Measurements from ENCODE around the gene MLXIPL.
"Not testable (repeated sequence)": the region's sequence is repeated elsewhere in the genome, so short reads cannot be mapped to it uniquely, and the experiment has no call there.

Gene MLXIPL

DNA sequence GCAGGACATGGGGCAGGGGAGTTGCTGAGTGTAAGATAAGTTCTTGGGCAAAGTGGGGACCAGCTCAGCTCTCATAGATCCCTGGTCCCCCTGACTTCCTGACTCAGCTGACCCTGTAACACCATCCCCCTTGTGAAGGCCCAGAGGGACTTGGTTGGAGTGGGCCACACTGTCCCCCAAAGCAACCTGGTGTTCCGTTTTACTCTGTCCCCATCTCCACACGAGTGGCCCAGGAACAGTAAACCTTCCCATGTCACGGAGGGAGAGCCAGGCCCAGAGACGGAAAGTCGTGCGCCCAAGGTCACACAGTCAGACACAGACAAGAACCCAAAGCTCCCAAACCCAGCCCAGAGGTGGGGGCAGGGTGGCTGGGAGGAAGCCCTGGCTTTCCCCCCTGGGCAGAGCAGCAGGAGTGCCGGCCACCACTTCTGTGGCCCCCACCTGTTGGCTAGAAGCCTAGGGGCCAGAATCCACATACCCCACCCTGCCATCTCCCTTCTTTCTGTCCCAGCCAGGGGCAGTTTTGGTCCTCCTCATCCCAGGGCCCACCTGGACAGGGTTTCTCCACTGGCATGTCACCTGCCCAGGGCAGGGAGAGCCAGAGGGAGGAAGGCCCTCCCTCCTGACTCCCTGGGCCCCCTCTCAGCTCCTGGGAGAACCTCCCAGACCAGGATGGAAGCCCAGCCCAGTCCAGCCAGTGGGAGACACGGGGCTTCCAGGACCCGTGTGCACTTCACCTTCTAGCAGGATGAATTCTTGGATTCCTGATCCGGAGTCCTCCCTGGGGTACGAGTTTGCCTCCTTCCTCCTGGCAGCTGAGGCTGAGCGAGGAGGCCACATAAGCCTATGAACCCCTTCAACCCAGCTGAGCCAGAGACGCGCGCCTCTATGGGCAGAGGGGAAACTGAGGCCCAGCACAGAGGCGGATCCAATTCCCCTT, 22.7 kb upstream of the MLXIPL start:
- DNase-seq (ENCODE audit: low read depth in 2 of 2) = no peak

DNA sequence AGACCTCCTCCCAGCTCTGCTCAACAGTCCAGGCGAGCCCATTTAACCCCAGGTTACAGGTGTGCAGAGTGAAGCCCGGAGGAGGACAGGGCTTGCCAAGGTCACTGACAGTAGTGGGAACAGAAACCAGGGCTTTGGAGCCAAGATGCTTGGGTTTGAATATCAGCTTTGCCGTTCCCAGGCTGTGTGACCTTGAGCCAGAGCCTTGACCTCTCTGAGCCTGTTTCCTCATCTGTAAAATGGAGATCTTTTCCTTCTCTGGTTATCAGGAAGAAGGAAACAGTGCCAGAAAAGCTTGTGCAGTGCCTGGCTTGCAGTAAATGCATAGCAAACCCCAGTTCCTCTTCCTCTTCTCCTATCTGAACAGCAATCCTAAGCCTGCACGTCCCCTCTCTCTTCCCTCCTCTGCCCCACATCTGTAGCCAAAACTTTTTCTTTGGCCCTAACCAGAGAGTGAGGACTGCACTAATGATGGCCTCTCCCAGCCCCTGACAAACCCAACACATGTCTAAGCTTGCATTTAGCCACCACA, 21.4 kb upstream of the MLXIPL start:
- DNase-seq (ENCODE audit: low read depth in 2 of 2) = no peak

DNA sequence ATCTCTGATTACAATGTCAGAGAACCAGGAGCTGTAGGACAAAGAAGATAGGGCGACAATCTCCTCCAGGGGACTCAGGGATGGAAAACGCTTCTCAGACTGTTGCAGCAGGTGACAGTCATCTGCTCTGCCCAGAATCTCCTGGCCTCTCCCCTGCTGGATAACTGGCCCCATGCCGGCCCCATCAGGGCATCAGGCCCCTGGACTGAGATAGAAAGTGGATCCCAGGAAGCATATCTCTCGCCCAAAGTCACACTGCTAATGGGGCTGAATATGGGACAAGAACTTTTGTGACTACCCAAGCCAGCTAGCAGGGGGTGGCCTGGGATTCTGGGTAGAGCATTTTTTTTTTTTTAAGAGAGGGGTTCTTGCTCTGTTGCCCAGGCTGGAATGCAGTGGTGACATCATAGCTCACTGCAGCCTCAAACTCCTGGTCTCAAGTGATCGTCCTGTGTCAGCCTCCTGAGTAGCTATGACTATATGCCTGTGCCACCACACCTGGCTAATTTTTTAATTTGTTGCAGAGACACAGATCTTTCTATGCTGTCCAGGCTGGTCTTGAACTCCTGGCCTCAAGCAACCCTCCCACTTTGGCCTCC, 20.5 kb upstream of the MLXIPL start:
- no peak for DNase-seq (ENCODE audit: low read depth in 2 of 2)

DNA sequence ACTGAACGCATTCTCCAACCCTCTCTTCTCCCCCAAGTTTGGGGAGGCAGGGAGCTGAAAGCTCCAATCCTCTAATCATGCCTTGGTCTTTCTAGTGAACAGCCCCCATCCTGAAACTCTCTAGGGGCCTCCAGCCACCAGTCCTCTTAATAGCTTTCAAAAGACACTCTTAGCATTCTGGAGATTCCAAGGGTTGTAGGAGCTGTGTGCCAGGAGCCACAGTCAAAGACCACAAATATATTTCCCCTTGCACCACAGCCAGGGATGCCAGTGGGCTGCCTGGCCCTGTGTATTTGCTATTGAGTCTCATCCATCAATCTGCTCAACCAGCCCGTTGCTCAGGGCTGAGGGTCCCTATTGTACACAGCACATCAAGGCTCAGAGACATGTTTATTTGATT, 18.5 kb upstream of the MLXIPL start:
- no peak for DNase-seq (ENCODE audit: low read depth in 2 of 2)

DNA sequence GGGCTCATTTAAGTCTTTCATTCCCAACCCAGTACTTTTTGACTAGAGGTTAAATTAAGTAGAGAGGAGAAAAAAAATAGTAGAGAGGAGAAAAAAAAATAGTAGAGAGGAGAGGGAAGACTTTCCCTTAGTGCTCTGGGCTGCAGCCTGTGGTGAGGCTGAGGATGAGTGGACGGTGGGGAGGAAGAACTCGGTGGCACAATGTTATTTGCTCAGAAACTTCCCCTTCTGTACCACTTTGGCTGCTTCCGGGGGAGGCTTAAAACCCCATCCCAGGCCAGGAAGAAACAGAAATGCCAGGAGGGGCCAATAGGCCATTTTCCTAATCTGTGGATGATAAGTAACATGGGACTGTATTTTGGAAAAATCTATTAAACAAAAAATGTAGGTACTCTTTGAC, 14.6 kb upstream of the MLXIPL start:
- no peak for DNase-seq (ENCODE audit: low read depth in 2 of 2)

DNA sequence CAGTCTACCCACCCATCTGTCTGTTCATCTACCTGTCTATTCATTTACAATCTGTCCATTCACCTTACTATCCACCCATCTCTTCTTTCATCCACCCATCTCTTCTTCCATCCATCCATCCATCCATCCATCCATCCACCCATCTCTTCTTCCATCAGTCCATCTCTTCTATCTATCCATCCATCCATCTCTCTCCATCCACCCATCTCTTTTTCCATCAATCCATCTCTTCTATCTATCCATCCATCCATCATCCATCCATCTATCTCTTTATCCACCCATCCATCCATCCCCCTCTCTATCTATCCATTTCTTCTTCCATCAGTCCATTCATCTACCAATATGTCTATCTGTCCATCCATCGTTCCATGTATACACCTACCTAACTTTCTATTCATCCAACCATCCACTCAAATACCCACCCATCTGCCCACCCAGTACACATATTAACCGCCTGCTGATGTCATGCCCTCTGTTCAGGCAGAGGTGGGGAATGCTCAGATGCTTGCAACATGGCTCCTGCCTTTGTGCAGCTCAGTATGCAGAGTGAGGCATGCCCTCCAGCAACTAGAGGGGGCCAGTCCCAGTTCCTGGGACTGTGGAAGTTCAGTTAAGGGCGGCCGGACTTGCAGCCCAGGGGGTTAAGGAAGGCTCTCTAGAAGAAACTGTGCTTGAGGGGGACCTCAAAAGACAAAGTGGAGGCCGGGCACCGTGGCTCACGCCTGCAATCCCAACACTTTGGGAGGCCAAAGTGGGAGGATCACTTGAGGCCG, 11.3 kb upstream of the MLXIPL start:
- no peak for DNase-seq (ENCODE audit: low read depth in 2 of 2)

DNA sequence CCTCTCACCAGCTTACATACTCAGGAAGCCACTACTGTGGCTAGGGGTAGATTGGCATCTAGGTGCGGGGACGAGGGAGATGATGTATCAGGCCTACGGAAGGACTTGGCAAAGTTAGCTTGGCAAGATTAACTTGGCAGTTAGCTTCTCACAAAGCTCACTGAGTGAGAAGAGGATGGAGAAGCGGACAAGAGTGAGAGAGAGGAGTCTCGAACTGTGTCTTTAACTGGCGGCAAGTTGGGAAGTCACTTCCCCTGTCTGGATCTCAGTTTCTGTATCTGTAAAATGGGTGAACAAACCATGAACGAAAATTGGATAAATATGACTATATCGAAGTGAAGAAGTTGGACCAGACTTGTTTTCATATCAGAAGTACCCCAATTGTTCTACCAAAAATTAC, 9.5 kb upstream of the MLXIPL start:
- no peak for DNase-seq (ENCODE audit: low read depth in 2 of 2)

DNA sequence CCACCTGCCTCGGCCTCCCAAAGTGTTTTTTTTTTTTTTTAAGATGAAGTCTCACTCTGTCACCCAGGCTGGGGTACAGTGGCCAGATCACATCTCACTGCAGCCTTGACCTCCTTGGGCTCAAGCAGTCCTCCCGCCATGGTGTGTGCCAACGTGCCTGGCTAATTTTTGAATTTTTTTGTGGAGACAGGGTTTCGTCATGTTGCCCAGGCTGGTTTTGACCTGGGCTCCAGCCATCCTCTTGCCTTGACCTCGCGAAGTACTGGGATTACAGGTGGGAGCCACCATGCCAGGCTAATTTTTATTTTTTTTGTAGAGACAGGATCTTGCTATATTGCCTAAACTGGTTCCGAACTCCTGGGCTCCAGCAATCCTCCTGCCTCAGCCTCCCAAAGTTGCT, 9.0 kb upstream of the MLXIPL start:
- no peak for DNase-seq (ENCODE audit: low read depth in 2 of 2)

DNA sequence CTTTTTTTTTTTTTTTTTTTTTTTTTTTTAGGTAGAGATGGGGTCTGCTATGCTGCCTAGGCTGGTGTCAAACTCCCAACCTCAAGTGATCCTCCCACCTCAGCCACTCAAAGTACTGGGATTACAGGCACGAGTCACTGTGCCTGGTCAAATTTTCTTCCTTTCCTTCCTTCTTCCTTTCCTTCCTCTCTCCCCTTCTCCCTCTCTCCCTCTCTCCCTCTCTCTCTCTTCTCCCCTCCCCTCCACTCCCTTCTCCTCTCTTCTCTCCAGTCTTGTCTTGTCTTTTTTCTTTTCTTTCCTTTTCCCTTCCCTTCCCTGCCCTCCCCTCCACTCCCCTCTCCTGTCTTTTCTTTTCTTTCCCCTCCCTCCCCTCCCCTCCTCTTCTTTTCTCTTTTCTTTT, 7.2 kb upstream of the MLXIPL start:
- DNase-seq (ENCODE audit: low read depth in 2 of 2) = no peak

DNA sequence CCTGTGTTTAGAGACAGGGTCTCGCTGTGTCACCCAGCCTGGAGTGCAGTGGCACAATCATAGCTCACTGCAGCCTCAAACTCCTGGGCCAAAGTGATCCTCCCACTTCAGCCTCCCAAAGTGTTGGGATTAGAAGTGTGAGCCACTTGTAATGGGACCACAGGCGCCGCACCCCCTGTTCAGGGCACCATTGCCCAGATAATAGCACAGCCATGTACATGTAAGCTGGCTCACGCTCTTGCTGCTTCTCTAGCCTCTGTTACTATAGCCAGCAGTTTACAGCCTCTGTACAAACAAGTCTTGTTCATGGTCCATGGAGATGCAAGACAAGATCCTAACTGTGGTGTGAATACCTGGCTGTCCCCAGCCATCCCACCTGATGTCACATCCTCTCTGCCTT, 4.2 kb upstream of the MLXIPL start:
- no peak for DNase-seq (ENCODE audit: low read depth in 2 of 2)

DNA sequence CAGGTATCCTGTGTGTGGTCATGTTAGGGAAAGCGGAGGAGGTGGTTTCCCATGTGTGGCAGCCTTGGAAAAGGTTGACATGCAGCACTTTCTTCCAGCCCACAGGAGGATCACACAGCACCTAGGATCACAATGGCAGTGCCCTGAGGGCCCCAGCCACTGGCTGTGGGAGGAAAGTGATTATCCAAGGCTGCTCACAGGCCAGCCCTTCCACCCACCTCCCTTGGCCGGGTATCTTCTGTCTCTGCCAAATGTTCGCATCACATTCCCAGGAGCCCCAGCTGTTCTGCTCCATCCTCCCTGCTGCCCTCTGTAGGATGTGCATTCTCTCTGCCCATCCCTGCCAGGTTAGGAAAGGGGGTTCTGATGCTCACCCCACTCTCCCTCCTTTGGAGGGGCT, 2.5 kb upstream of the MLXIPL start:
- no peak for DNase-seq (ENCODE audit: low read depth in 2 of 2)

DNA sequence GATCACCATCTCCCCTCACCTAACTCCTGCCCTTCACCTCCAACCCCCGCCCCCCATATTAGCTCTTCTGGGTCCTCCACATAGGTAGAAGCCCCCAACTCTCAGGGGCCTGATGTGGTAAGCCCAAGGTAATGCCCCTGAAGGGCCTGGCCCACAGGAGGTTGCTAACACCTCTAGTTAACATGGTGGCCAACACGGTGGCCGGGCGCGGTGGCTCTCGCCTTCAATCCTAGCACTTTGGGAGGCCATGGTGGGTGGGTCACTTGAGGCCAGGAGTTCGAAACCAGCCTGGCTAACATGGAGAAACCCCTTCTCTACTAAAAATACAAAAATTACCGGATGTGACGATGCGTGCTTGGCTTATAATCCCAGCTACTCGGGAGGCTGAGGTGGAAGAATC, 954 bp upstream of the MLXIPL start:
- no peak for DNase-seq (ENCODE audit: low read depth in 2 of 2)

DNA sequence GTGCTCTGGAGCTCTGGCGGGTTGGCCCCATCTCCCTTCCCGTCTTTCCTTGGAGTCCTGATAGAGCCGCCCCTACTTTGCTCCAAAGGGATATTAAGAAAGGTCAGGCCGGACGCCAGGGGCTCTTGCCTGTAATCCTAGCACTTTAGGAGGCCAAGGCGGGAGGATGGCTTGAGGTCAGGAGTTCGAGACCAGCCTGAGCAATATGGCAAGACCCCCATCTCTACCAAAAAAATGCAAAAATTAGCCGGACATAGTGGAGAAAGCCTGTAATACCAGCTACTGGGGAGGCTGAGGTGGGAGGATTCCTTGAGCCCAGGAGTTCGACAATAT, 313 bp upstream of the MLXIPL start:
- no peak for DNase-seq (ENCODE audit: low read depth in 2 of 2)

DNA sequence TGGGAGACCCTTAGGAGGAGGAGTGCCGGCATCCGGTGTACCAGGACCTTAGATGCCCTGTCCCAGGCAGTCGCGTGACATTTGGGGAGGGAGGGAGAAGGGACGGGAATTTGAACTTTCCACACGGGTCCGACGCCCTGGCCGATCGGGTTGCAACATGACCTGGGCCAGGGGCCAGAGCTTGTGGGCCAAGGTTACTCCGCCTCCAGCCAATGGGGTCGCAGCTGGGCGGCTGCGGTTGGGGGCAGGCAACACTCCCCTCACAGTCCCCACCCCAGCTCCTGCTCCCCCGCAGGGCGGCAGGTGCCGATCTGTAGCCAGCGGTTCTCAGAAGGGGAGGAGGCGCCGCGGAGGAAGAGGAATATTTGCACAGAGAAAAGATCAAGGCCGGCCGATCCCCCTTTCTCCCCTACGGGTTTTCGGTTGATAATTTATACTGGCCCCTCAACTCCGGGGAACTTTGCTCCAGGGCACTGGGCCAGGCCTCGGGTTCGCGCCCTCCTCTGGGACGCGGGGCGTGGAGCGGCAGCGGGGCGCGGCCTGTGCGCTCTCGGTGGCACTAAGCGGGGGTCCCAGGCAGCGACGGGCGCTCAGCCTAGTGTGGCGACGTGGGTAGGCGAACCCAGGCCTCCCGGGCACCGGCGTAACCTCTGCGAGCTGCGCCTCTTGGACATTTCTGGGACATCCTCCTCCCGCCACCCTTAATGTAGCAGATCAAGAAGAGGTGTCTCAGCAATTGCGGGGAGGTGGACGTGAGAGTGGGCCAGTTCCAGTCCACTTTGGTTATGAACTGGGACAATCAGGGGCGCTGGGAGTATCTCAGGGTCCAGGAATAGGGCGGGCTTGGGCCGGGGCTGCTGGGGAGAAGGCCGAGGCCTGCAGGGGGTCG, 1.2 kb downstream of the MLXIPL start:
- DNase-seq (ENCODE audit: low read depth in 2 of 2) = no peak

DNA sequence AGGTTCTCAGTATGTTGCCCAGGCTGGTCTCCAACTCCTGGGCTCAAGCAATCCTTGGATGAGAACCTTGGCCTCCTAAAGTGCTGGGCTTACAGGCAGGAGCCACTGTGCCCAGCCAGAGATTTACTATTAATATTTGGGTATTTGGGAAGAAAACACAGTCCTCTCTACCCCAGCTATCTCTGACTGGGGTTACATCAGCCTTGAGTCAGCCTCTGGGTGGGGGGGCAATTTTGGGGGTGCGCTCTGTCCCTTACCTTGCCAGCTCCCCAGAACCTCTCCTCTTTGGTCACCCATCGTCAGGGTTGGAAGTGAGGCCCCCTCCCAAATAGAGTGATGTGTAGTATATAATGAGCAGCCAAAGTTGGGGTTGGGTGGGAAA, 1.8 kb downstream of the MLXIPL start:
- DNase-seq (ENCODE audit: low read depth in 2 of 2) = no peak

DNA sequence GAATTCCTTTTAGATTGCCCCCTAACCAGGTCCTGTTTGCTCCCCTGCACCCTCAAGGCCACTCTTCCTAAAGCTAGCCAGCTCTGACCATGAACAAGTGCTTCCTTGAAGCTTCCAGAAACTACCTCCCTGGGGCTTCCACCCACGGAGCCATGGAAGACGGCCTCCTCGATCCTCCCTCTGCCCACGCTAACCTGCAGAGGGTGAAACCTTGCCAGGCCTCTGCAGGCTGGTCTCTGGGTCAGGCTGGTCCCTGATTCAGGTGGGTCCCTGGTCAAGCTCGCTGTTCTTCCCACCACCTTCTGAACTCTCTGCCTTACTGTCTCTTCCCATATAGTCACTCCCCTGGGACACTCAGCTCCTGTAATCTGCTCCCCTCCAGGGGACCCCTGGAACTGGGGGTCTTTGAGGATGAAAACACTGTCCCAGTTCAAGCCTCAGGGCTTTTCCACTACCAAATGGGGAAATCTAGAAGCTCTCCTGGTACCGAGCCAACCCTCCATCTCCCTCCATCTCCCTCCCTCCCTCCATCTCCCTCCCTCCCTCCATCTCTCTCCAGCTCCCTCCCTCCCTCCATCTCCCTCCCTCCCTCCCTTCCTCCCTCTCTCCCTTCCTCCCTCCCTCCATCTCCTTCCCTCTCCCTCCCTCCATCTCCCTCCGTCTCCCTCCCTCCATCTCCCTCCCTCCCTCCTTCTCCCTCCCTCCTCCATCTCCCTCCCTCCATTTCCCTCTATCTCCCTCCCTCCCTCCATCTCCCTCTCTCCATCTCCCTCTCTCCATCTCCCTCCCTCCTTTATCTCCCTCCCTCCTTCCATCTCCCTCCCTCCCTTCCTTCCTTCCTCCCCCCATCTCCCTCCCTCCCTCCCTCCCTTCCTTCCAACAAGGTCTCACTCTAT, 2.9 kb downstream of the MLXIPL start:
- DNase-seq (ENCODE audit: low read depth in 2 of 2) = no peak

DNA sequence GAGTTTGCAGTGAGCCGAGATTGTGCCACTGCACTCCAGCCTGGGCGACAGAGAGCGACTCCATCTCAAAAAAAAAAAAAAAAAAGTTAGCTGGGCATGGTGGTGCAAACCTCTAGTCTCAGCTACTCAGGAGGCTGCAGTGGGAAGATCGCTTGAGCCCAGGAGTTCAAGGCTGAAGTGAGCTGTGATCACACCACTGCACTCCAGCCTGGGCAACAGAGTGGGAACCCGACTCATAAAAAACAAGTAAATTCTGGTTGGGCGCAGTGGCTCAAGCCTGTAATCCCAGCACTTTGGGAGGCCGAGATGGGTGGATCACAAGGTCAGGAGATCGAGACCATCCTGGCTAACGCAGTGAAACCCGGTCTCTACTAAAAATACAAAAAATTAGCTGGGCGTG, 4.9 kb downstream of the MLXIPL start:
- DNase-seq (ENCODE audit: low read depth in 2 of 2) = not testable (repeated sequence)

DNA sequence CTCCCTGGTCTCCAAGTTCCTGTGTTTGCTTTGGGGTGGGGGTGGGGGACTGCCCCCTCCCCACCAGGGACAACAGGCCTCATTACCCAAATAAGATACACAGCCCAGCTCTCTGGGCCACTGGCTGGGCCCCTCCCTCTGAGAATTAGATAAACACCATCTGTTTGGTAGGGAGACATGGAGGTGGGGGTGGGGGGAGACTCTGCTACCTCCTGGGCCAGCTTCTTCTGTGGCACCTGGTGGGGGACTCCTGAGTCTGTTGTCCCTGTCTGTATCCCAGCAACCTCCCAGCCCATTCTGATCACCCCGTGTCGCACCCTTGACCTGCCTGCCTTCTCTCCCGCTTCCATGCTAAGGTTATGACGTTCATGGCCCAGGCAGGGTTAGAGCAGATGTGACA, 5.8 kb downstream of the MLXIPL start:
- no peak for DNase-seq (ENCODE audit: low read depth in 2 of 2)

DNA sequence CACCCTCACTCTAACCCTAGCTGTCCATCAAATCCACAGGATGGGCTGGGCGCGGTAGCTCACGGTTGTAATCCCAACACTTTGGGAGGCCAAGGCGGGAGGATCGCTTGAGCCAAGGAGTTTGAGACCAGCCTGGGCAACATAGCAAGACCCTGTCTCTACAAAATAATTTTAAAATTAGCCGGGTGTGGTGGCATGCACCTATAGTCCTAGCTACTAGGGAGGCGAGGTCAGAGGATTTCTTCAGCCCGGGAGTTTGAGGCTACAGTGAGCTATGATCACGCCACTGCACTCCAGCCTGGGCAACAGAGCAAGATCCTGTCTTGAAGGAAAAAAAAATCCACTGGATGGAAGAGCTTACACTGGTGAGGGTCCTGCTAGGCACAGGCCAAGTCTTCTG, 6.8 kb downstream of the MLXIPL start:
- not testable (repeated sequence) for DNase-seq (ENCODE audit: low read depth in 2 of 2)

DNA sequence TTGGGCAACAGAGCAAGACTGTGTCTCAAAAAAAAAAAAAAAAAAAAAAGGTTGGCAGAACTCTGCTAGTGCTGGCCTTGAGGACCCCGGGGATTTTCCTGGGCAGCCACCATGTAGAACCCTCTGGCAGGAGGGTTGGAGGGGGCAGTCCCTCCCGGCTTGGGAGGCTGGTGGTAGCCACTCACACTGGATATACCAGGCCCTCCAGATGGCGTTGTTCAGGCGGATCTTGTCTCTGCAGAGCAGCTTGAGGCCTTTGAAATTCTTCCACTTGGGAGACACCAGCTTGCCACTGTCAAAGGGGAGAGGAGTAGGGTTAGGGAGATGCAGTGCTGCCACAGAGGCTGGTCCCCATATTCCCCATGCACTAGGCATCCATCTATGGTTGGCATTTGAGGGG, 8.4 kb downstream of the MLXIPL start:
- no peak for DNase-seq (ENCODE audit: low read depth in 2 of 2)

DNA sequence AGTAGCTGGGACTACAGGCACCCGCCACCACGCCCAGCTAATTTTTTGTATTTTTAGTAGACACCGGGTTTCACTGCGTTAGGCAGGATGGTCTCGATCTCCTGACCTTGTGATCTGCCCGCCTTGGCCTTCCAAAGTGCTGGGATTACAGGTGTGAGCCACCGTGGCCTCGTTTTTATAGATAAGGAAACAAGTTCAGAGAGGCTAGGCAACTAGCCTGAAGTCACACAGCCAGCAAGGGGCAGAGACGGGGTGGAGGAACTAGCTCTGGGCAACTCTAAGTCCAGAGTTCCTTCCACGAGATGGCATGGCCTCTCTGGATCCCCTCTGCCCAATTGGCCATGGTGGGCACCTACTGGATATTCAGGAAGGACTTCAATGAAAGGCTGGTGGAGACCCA, 9.4 kb downstream of the MLXIPL start:
- not testable (repeated sequence) for DNase-seq (ENCODE audit: low read depth in 2 of 2)

All from fibroblast of skin of left biceps (primary cell).